Measurements from ENCODE around the gene MRAP.

MRAP gene

GRCh38 chr21:32347351-32347750, 48.7 kb downstream of the MRAP start:
- in situ Hi-C loops (cut with MboI; ENCODE audit: low sequenced_read_pairs): no loop called here

GRCh38 chr21:32347977-32348376, 49.3 kb downstream of the MRAP start:
- in situ Hi-C loops (cut with MboI; ENCODE audit: low sequenced_read_pairs): no loop called here

GRCh38 chr21:32348604-32349332, 50.1 kb downstream of the MRAP start:
- in situ Hi-C loops (cut with MboI; ENCODE audit: low sequenced_read_pairs): no loop called here

- in situ Hi-C loops (cut with MboI; ENCODE audit: low sequenced_read_pairs): no loop called here
These were observed 50.8 kb downstream of the MRAP start for GRCh38 chr21:32349333-32349944.

- in situ Hi-C loops (cut with MboI; ENCODE audit: low sequenced_read_pairs): no loop called here
These were observed 51.7 kb downstream of the MRAP start for GRCh38 chr21:32350211-32350980.

DNA sequence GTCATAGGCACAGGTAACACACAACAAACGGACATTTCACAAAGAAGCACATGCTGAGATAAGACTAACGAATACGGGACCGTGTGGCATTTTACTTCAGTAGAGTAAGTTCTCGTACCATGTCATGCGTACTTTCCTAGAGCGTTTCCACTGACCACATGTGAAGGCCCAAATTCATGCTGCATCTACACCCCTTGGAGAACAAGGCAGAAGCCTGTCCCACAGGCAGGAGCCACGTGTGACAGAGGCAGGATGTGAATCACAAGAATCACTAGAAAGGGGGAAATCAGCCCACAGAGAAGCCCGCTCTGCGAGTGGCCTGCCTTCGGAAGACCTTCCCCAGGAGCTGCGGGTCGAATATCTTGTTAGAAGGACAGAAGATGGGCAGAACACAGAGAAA, 52.3 kb downstream of the MRAP start:
- in situ Hi-C loops (cut with MboI; ENCODE audit: low sequenced_read_pairs): no loop called here

DNA sequence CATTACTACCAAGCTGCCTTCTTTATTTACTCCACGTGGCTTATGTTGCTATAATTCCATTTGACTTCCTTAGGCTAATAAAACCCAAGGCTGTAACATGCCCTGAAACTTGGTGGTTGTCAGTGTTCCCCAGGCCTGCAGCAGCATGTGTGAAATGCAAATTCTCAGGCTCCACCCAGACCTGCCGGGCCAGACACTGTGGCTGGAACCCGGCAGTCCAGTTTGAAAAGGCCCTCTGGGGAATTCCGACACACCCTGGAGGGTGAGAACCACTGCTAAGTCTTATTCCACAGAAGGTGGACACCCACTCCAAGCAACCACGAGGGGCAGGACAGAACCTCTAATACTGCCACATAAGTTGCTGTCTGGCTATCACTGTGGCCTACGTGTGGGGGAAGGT, 52.8 kb downstream of the MRAP start:
- in situ Hi-C loops (cut with MboI; ENCODE audit: low sequenced_read_pairs): no loop called here

GRCh38 chr21:32352526-32352925, 53.9 kb downstream of the MRAP start:
- in situ Hi-C loops (cut with MboI; ENCODE audit: low sequenced_read_pairs): no loop called here

DNA sequence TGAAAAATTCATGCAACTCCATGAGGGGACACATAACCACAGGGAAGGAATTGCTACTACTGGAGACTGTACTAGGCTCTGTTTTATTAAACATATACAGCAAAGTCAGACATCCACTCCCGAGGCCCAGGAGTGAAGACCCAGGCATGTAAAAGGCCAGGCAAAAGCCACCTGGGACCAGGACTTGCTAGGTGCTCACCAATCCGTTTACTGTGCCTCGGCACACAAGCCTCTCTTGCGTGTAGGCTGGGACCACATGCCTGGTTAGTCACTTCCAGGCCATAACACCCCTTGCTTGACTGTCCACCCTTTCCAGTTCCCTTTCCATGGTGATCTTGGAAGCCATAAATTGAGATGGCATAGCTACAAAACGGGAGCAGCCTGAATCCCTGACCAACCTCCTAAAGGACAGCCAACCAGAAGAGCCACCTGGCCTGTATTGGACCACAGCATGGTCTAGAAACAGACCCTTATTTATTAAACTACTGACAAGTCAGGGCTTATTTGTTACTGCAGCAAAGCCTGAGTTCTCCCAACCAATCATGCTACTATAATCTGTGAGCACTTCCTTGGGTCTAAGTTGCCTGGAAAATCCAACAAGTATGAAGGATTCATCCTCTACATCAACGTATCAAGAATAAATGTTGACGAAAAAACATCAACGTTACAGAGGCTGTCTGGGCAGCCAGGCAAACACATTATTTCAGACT, 54.5 kb downstream of the MRAP start:
- in situ Hi-C loops (cut with MboI; ENCODE audit: low sequenced_read_pairs): no loop called here

GRCh38 chr21:32356874-32357395, 58.3 kb downstream of the MRAP start:
- in situ Hi-C loops (cut with MboI; ENCODE audit: low sequenced_read_pairs): no loop called here

DNA sequence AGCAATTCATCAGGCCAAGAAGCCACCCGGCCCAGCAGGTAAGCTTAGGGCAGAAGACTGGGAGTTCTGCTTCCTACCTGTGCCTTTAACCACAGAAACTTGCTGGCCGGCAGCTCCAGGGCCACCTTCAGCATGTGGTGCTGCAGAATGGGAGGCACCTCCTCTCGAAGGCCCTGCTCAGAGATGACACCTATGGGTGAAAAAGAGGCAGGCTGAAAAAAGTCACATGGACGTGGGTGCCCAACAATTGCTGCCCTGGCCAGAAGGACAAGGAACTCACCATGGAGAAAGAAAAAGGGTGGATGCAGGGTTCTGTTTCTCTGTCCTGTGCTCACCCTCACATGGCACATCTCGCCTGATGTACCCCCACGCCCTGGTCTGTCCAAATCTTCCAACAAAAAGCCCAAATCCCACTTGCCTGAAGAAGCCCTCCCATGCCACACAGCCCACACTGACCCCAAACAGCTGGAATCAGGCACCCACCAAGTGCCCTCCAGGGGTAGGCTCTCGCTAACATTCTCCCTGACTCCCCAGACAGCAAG, 61.1 kb downstream of the MRAP start:
- in situ Hi-C loops (cut with MboI; ENCODE audit: low sequenced_read_pairs): no loop called here

GRCh38 chr21:32360401-32360975, 61.8 kb downstream of the MRAP start:
- in situ Hi-C loops (cut with MboI; ENCODE audit: low sequenced_read_pairs): no loop called here
